Osteocyte (in vitro differentiated cells): ENCODE data around the gene TBCA. TPM values are rescaled to one million over a fixed set of nuclear protein-coding genes. Genes with fewer than 3 reads are reported as not detected.

Experiments used
- DNase-seq: peaks from one replicate; pipeline ENCODE4 v3.0.0; 2021; ENCODE audit warnings: mixed read lengths; ENCODE audit not compliant: unreplicated experiment; ENCODE audit errors: extremely low spot score
- H3K27ac Mint-ChIP-seq: one replicate; pipeline ENCODE4 v1.8.0; 2021; ENCODE audit warnings: mild to moderate bottlenecking, mixed read lengths; ENCODE audit not compliant: unreplicated experiment
- H3K27me3 Mint-ChIP-seq: one replicate; pipeline ENCODE4 v1.8.0; 2021; ENCODE audit warnings: mixed read lengths; ENCODE audit not compliant: unreplicated experiment
- H3K36me3 Mint-ChIP-seq: one replicate; pipeline ENCODE4 v1.8.0; 2021; ENCODE audit warnings: mixed read lengths; ENCODE audit not compliant: unreplicated experiment
- H3K4me1 Mint-ChIP-seq: one replicate; pipeline ENCODE4 v1.8.0; 2021; ENCODE audit warnings: mixed read lengths; ENCODE audit not compliant: unreplicated experiment
- H3K4me3 Mint-ChIP-seq: one replicate; pipeline ENCODE4 v1.8.0; 2021; ENCODE audit warnings: mild to moderate bottlenecking, moderate library complexity, mixed read lengths; ENCODE audit not compliant: unreplicated experiment
- H3K9me3 Mint-ChIP-seq: one replicate; pipeline ENCODE4 v1.8.0; 2021; ENCODE audit warnings: mixed read lengths; ENCODE audit not compliant: unreplicated experiment
- CTCF ChIP-seq: fragments of 200-600 bp; sonication (generic); IDR thresholded peaks from 2 replicates; pipeline ENCODE4 v1.5.0; 2021; ENCODE audit warnings: antibody characterized with exemption, mild to moderate bottlenecking, moderate library complexity
- total RNA-seq: library from RNA; stranded (reverse); gene quantifications from 2 replicates; pipeline ENCODE4 v1.2.1, GENCODE V29; 2021

The TBCA gene
- total RNA-seq, 1 donor from 2014 or later: 164 TPM

GRCh38 chr5:77733130-77733529, 43.0 kb downstream of the TBCA start:
- Mint-ChIP-seq H3K4me3 (no peak overlapping the region), H3K9me3 (peaks cover 15% of the 10 kb centered on the region), H3K27me3 (no peaks in the 10 kb centered on the region), H3K36me3 (peaks cover 11% of the 10 kb centered on the region), H3K27ac (no peak overlapping the region), H3K4me1 (peaks cover 4% of the 10 kb centered on the region)
- TF ChIP-seq CTCF: no peak
- no peak for DNase-seq

GRCh38 chr5:77727190-77727589, 48.9 kb downstream of the TBCA start:
- Mint-ChIP-seq H3K36me3 (peaks cover 4% of the 10 kb centered on the region), H3K4me3 (no peak overlapping the region), H3K27me3 (no peaks in the 10 kb centered on the region), H3K4me1 (peaks cover 22% of the 10 kb centered on the region), H3K27ac (no peak overlapping the region), H3K9me3 (no peaks in the 10 kb centered on the region)
- no peak for TF ChIP-seq CTCF
- no peak for DNase-seq

GRCh38 chr5:77725616-77726015, 50.5 kb downstream of the TBCA start:
- no peak for DNase-seq
- Mint-ChIP-seq H3K27ac (no peak overlapping the region), H3K27me3 (no peaks in the 10 kb centered on the region), H3K36me3 (peaks cover 2% of the 10 kb centered on the region), H3K9me3 (no peaks in the 10 kb centered on the region), H3K4me3 (no peak overlapping the region), H3K4me1 (peaks cover 22% of the 10 kb centered on the region)
- no peak for TF ChIP-seq CTCF

GRCh38 chr5:77724934-77725333, 51.2 kb downstream of the TBCA start:
- H3K36me3 Mint-ChIP-seq: peaks cover 2% of the 10 kb centered on the region
- no peak for TF ChIP-seq CTCF
- peaks cover 22% of the 10 kb centered on the region for H3K4me1 Mint-ChIP-seq
- no peak for DNase-seq
- H3K4me3 Mint-ChIP-seq: no peak overlapping the region
- no peaks in the 10 kb centered on the region for H3K9me3 Mint-ChIP-seq
- no peaks in the 10 kb centered on the region for H3K27me3 Mint-ChIP-seq
- no peak overlapping the region for H3K27ac Mint-ChIP-seq

GRCh38 chr5:77719666-77720363, 56.3 kb downstream of the TBCA start:
- H3K27ac Mint-ChIP-seq: no peak overlapping the region
- H3K36me3 Mint-ChIP-seq: no peaks in the 10 kb centered on the region
- DNase-seq: no peak
- TF ChIP-seq CTCF: no peak
- H3K4me3 Mint-ChIP-seq: no peak overlapping the region
- no peaks in the 10 kb centered on the region for H3K27me3 Mint-ChIP-seq
- no peaks in the 10 kb centered on the region for H3K9me3 Mint-ChIP-seq
- peaks cover 15% of the 10 kb centered on the region for H3K4me1 Mint-ChIP-seq
